Hematopoietic multipotent progenitor cell treated with erythropoietin and hydrocortisone succinate and interleukin-3 and kit ligand, for 4 days (in vitro differentiated cells): Measurements from ENCODE around the gene TMEM161A.
"Not testable (repeated sequence)": the region's sequence is repeated elsewhere in the genome, so short reads cannot be mapped to it uniquely, and the experiment has no call there.

Experiments
- DNase-seq: peaks from one replicate; pipeline ENCODE4 v3.0.0-alpha.2; 2015

The TMEM161A gene

DNA sequence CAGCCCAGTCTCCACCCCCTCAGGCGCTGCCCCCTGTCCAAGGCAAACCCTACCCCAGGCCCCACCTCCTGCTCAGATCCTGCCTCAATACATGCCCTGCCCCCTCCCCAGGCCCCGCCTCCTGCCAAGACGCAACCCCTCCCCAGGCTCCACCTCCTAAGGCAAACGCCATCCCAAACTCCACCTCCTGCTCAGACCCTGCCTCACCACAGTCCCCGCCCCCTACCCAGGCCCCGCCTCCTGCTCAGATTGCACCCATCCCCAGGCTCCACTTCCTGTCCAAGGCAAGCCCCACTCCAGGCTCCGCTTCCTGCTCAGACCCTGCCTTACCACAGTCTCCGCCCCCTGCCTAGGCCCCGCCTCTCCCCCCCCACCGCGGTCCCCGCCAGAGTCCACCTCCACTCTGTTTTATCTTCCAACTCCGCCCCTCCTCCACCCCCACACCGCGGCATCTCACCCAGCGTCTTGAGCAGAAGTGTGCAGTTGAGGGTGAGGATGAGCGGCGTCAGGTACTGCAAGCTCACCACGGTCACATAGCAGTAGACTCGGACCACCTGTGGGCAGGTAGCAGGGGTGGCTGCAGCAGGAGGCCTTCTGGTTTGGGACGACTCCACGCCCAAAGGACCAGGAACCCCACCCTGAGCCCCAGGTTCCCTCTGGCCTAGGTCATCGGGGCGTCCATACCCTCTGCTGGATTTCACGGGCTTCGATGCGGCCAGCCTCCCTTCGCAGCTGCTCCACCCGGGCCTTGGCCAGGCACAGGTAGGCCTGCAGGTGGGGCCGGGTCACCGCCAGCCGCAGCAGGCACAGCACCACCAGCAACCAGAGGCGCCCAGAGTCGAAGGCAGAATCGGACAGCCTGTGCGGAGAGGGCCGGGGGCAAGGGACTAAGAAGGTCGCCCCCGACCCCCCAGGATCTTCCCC lies 17.7 kb downstream of the TMEM161A start:
- peak; percentile 80 for DNase-seq

DNA sequence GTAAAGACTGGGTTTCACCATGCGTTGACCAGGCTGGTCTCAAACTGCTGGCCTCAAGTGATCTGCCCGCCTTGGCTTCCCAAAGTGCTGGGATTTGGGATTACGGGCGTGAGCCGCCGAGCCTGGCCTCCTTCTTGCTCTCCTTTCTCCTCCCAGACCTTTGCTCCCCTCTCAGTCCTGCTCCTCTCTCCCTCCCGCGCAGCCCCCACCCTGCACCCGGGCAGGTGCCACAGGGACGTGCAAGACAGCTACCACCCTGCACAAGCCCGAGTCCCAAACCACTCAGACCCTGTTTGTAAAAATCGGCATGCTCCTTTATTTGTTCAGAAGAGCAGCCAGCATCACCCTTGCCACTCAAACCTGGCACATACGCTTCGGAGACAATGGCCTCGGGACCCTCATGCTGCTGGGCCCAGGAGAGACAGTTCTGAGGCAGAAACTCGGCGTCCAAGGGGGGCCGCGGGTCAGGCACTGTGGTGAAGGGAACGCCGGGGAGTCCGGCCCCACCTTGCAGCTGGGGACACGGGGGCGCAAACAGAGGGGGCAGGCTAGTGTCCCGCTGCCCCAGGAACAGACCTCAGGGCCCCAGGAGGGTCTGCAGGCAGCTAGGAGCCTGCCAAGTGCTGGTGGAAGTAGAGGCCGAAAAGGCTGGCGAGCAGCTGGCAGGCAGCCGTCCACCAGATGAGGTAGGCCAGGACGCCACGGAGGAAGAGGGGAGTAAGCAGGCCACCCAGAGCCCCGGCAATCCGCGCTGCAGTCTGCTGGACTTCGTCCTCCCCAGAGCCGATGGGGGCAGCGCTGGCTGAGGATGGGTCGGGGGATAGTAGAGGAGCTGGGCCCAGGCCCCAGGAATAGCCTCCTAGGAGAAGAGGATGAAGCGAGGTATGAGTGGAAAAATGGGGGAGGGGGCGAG lies 18.7 kb downstream of the TMEM161A start:
- no peak for DNase-seq

DNA sequence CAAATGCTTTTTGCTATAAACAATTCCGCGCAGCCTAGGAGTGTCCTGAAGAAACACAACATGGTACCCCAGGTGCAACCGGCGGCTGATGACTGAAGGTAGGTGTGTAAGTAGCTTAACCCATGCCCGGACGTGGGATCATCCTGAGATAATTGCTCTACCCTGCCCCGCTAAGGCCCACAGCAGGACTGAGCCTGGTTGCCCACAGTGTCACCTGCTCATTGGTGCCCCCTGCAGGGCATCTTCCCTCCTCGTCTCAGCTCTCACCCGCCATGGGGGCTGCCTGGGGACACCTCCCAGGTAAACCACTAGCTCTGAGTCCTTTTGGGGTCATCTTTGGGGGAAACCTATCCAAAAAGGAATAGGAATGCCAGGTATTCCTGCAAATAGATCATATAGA lies 22.3 kb downstream of the TMEM161A start:
- peak; percentile 64 for DNase-seq

DNA sequence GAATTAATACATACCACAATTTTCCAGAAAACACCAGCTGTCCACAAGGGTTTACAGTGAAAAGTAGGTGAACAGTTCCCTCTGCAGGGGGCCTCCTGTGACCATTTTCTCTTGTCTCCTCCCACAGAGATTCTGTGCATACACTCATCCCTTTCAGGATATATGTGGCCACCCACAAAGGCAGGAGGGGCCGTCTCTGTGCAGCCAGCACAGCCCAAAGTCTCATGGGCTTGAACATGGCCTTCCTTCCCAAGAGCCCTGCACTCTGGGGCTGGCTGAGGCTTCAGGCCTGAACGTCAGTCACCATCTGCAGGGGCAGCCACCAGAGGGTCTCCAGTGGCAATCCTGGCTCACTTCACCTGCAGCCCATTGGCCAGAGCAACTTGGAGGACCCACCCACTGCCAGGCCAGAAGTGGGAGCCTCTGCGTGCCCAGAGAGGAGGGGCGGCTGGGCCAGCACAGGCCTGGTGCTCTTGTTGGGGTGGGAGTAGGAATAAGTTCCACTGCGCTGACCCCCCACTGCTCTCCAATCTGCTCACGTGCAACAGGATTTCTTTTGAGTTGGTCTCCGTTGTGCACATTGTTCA lies 25.1 kb downstream of the TMEM161A start:
- DNase-seq, result peak; percentile 75

- no peak for DNase-seq
These were observed 26.2 kb downstream of the TMEM161A start for GRCh38 chr19:19111967-19112580.

- no peak for DNase-seq
These were observed 27.0 kb downstream of the TMEM161A start for GRCh38 chr19:19111136-19111835.

GRCh38 chr19:19110410-19111135 lies 27.7 kb downstream of the TMEM161A start:
- DNase-seq, result peak; percentile 77

DNA sequence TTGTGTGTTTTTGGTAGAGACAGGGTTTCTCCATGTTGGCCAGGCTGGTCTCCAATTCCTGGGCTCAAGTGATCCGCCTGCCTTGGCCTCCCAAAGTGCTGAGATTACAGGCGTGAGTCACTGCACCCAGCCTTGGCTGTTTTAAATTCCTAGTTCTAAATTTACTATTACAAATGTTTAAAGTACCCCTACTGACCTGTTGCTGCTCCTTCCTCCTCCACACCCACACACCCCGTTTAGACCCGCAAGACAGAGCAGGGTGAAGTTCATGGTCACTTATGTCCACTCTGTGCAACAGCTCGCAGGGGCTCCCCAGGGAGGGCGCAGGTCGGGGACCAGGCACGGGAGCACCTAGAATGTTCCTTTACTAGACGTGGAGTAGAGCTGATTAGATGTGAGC lies 28.7 kb downstream of the TMEM161A start:
- no peak for DNase-seq

DNA sequence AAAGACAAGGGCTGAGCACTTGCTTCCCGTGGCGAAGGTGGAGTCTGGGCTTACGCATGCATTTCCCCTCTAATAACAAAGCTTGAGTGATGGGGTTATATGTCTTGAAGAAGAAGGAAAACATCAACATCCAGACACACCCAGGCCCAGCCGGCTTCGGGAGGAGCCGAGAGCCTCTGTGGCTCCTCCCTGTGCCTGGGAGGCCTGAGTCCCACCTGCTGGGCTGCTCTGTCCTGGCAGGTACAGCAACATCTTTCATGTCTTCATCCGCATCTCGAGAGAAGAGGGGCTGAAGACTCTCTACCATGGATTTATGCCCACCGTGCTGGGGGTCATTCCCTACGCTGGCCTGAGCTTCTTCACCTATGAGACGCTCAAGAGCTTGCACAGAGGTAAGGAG lies 30.6 kb downstream of the TMEM161A start:
- DNase-seq, result no peak

- not testable (repeated sequence) for DNase-seq
These were observed 31.3 kb downstream of the TMEM161A start for GRCh38 chr19:19106938-19107337.

- DNase-seq, result no peak
These were observed 32.2 kb downstream of the TMEM161A start for GRCh38 chr19:19106056-19106551.

DNA sequence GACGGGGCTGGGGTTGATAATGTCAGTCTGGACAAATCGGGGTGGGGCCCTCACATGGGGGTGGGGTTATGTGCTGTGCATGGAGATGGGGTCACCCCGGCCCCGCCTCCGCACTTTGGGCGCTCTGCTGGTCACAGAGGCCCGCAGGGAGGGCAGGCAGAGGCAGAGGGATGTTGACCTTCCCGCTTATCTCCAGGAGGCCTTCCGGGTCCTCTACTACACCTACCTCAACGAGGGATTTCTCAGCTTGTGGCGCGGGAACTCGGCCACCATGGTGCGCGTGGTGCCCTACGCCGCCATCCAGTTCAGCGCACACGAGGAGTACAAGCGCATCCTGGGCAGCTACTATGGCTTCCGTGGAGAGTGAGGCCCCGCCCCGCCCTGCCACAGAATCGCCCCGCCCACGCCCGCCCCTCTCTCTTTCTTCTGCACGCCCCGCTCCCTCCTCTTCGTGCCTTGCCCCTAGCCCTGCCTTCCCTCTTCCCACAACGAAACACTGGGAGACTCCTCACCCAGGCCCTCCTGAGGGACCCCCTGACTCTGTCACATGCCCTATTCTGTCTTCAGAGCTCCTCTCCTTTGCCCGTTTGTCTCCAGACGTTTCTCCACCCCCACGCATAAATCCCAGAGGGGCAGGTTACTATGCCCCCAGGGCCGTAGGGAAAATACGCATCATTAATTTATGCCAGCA lies 32.8 kb downstream of the TMEM161A start:
- peak; percentile 47 for DNase-seq

DNA sequence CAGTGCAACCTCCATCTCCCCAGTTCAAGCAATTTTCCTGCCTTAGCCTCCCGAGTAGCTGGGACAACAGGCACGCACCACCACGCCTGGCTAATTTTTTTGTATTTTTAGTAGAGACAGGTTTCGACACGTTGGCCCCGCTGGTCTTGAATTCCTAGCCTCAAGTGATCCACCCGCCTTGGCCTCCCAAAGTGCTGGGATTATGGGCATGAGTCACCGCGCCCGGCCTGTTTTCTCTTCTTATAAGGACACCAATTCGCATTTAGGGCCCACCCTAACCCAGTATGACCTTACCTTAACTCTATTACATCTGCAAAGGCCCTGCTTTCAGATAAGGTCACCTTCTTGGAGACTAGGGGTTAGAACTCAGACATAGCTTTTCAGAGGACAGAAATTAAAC lies 35.1 kb downstream of the TMEM161A start:
- no peak for DNase-seq

DNA sequence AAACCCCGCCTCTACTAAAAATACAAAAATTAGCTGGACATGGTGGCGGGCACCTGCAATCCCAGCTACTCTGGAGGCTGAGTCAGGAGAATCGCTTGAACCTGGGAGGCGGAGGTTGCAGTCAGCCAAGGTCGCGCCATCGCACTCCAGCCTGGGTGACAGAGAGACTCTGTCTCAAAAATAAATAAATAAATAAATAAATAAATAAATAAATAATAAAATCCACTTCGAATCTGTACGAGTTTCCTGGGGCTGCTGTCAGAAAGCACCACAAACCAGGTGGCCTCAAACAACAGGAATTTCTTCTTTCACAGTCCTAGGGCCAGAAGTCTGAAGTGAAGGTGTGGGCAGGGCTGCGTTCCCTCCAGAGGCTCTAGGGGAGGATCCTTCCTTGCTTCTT lies 35.7 kb downstream of the TMEM161A start:
- not testable (repeated sequence) for DNase-seq

DNA sequence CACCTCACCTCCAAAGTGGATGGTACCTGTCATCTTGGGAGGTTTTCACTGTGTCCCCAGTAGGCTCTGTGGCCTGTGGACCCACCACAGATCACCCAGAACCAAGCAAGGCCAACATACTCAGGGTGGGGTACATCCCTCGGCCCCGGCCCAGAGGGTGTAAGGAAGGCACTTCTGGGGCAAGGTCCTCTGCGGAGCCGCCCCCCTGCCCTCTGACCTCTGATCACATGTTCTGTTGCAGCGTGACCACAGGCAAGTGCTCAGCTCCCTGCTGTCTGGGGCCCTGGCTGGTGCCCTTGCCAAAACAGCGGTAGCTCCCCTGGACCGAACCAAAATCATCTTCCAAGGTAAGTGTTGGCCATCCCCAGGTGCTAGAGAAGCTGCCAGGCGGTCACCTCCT lies 36.7 kb downstream of the TMEM161A start:
- DNase-seq, result no peak

DNA sequence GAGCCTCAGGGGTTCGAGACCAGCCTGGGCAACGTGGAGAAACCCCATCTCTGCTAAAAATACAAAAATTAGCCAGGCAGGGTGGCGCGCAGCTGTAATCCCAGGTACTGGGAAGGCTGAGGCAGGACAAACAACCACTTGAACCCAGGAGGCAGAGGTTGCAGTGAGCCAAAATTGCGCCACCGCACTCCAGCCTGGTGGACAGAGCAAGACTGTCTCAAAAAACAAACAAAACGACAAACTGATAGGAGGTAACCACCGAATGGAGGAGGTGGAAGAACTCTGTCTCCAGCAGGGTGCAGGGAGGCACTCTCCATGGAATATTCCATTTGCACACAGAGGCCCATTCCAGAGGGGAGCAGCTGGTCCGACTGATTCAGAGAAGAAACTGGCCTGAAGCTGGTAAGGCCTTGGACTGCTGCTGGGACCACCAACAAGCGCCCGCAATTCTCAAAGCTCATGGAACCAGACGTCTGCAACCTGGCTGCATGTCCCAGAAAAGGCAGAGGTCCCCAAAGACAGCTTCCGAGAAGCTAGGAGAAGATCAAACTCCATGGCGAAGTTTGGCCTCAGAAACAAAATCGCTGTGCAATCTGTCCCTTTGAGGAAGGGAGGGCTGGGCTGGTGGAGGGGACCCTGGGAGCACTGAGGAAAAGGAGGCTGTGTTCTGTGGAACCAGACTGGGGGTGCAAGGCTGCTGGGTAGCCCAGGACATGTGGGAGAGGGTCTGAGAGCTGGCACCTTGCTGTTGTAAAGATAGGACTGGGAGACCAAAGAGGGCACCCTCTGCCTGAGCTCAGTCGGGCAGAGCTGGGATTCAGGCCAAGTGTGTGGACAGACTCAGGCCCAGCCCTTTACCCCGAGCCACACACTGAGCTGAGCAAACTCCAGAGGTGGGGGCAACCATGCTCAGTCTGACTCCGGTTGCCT lies 39.3 kb downstream of the TMEM161A start:
- DNase-seq, result no peak

DNA sequence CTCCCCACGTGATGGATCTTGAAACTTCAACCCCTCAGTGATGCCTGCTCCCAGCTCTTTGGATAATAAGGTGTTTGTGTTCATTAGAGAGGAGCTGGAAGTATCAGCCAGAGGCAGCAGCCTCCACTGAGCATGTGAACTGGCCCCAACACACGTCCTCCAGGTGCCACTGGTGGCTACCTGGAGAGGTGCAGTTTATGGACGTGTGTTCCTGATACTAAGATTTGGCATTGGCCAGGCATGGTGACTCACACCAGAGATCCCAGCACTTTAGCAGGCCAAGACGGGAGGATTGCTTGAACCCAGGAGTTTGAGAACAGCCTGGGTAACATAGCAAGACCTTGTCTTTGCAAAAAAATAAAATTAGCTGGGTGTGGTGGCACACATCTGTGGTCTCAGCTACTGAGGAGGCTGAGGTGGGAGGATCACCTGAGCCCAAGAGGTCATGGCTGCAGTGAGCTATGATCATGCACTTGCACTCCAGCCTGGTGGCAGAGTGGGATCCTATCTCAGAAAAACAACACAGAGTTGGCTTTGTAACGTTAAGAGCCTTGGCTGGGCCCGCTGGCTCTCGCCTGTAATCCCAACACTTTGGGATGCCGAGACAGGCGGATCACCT lies 40.1 kb downstream of the TMEM161A start:
- DNase-seq, result no peak

DNA sequence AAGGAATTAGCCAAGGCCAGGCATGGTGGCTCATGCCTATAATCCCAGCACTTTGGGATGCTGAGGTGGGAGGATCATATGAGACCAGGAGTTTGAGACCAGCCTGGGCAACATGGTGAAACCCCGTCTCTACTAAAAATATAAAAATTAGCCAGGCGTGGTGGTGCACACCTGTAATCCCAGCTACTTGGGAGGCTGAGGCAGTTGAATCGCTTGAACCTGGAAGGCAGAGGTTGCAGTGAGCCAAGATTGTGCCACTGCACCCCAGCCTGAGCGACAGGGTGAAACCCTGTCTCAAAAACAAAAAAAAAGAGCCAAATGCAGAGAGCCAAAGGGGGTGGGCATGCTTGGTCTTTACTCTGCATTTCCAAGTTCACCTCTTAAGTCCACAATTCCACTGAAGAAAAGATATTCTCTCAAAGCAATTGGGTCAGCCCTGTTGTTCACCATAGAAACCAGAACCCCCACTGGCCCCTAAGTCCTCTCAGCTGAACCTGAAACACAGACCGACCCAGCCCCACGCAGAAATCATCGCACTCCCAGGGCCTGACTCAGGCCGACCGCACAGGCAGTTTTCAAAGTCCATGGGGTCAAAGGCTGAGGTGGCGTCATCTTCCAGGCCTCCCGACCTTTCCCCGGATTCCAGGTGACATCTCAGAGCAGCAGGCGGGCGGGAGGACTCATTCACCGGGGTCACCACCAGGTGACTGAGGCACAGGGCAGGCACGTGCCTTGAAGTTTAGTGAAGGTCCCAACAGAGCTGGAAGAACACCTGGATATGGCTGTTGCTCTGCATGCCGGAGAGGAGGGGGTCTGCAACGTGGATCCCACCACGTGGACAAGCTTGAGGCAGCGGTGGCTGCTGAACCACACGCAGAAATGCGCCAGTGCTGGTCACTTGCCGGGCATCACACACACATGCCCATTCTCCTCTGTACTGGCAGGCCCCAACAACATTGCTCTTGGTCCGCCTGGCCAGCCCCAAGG lies 41.3 kb downstream of the TMEM161A start:
- no peak for DNase-seq
